ENCODE results near the gene ARL14EP.

The ARL14EP gene

DNA sequence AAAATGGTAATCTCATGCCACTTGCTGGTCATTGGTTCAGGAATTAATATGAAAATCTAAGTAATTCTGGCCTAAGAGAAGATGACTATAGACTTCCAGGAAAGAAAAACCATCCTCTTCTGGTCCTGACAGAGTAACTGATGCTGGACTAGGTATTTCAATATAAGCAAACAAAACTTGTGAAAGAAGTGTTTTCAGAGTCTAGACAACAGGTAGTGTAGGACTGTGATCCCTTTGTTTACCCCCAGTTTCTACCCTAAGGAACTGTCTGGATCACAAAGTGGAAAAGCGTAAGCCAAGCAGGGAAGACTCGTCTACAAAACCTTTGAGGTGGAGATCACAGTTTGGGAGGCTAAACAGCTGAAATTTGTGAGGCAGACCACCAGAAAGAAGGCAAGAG, 30.4 kb upstream of the ARL14EP start:
- Histone ChIP-seq H4K91ac (ENCODE audit: low read length) (no peak overlapping the region), H3K9ac (ENCODE audit: low read length) (no peak overlapping the region), H3K4me3 (ENCODE audit: insufficient read depth in 1 of 2, low read depth in 1 of 2, low read length in 2 of 2) (no peak overlapping the region), H2BK5ac (ENCODE audit: low read depth, low read length, poor library complexity, severe bottlenecking) (no peak overlapping the region), H3K4me1 (ENCODE audit: control insufficient read depth, insufficient read depth, low read depth, low read length) (no peaks in the 10 kb centered on the region), H2BK120ac (ENCODE audit: low read depth, low read length) (no peak overlapping the region), H3K36me3 (ENCODE audit: control insufficient read depth in 1 of 2, insufficient read depth in 2 of 2, low read depth in 1 of 2, low read length in 2 of 2) (no peaks in the 10 kb centered on the region), H3K4ac (ENCODE audit: low read depth in 1 of 2, low read length in 2 of 2) (no peak overlapping the region), H2AFZ (ENCODE audit: low read depth, low read length) (no peak overlapping the region), H3K79me1 (replicated peaks; ENCODE audit: low read length, poor library complexity, severe bottlenecking) (no peaks in the 10 kb centered on the region), H3K27me3 (ENCODE audit: control insufficient read depth in 1 of 2, insufficient read depth in 1 of 2, low read length in 2 of 2) (no peaks in the 10 kb centered on the region), H2AK5ac (ENCODE audit: low read length, severe bottlenecking) (no peak overlapping the region), H3K27ac (ENCODE audit: low read length, poor library complexity, severe bottlenecking) (no peak overlapping the region), H2BK12ac (ENCODE audit: low read length in 2 of 2) (no peak overlapping the region), H3K9me3 (ENCODE audit: control insufficient read depth, low read length) (no peaks in the 10 kb centered on the region), H3K18ac (ENCODE audit: low read depth in 1 of 2, low read length in 2 of 2) (no peak overlapping the region), H3K4me2 (ENCODE audit: low read length, poor library complexity, severe bottlenecking) (no peak overlapping the region), H4K8ac (ENCODE audit: low read length) (no peak overlapping the region), H3K23ac (ENCODE audit: low read length in 2 of 2) (no peak overlapping the region), H3K14ac (ENCODE audit: low read length in 2 of 2) (no peak overlapping the region), H2BK15ac (ENCODE audit: low read depth, poor library complexity, severe bottlenecking) (no peak overlapping the region)
- 59% methylated on average over 2 of the region's 2 CpGs for WGBS
- DNase-seq: no peak

DNA sequence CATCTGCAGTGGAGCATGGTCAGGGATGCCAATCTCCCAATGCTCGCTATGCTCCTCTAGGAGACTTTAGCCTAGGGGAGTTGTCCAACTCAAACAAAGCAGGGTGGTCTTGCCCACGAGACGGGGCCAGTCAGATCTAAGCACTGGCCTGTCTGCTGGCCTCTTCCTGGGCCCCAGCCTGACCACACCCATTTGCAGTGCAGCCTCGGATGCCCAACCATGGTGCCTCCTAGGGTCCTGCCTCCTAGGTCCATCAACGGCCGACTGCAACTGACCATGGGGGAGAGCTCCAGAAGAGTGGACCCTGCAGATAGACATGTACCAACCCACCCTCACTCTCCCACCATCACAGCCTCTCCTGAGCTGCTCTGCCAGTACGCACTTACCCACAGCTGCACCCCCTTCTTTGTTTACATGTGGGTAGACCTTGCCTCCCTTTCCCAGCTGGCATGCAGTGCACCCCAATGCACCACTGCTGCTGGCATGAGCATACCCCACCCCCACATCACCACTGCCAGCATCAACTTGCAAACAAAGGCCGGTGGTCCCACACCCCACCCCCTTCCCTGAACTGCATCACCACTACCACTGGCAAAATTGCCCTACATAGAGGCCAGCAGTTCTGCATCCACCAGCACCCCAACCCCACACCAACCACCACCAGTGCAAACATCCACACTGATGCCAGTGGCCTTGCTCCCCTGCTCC, 27.6 kb upstream of the ARL14EP start:
- H3K9me3 ChIP-seq (ENCODE audit: control insufficient read depth, low read length): no peaks in the 10 kb centered on the region
- H2BK15ac ChIP-seq (ENCODE audit: low read depth, poor library complexity, severe bottlenecking): no peak overlapping the region
- no peak overlapping the region for H2BK5ac ChIP-seq (ENCODE audit: low read depth, low read length, poor library complexity, severe bottlenecking)
- no peak overlapping the region for H3K4me2 ChIP-seq (ENCODE audit: low read length, poor library complexity, severe bottlenecking)
- no peak overlapping the region for H2AK5ac ChIP-seq (ENCODE audit: low read length, severe bottlenecking)
- no peak overlapping the region for H3K27ac ChIP-seq (ENCODE audit: low read length, poor library complexity, severe bottlenecking)
- no peaks in the 10 kb centered on the region for H3K79me1 ChIP-seq (replicated peaks; ENCODE audit: low read length, poor library complexity, severe bottlenecking)
- 86% methylated on average over 8 of the region's 8 CpGs for WGBS
- no peaks in the 10 kb centered on the region for H3K4me1 ChIP-seq (ENCODE audit: control insufficient read depth, insufficient read depth, low read depth, low read length)
- H2BK120ac ChIP-seq (ENCODE audit: low read depth, low read length): no peak overlapping the region
- DNase-seq: no peak
- H4K91ac ChIP-seq (ENCODE audit: low read length): no peak overlapping the region
- H3K4me3 ChIP-seq (ENCODE audit: insufficient read depth in 1 of 2, low read depth in 1 of 2, low read length in 2 of 2): no peak overlapping the region
- H4K8ac ChIP-seq (ENCODE audit: low read length): no peak overlapping the region
- no peaks in the 10 kb centered on the region for H3K27me3 ChIP-seq (ENCODE audit: control insufficient read depth in 1 of 2, insufficient read depth in 1 of 2, low read length in 2 of 2)
- no peak overlapping the region for H2BK12ac ChIP-seq (ENCODE audit: low read length in 2 of 2)
- H3K18ac ChIP-seq (ENCODE audit: low read depth in 1 of 2, low read length in 2 of 2): no peak overlapping the region
- H3K36me3 ChIP-seq (ENCODE audit: control insufficient read depth in 1 of 2, insufficient read depth in 2 of 2, low read depth in 1 of 2, low read length in 2 of 2): no peaks in the 10 kb centered on the region
- no peak overlapping the region for H2AFZ ChIP-seq (ENCODE audit: low read depth, low read length)
- H3K4ac ChIP-seq (ENCODE audit: low read depth in 1 of 2, low read length in 2 of 2): no peak overlapping the region
- no peak overlapping the region for H3K14ac ChIP-seq (ENCODE audit: low read length in 2 of 2)
- H3K9ac ChIP-seq (ENCODE audit: low read length): no peak overlapping the region
- no peak overlapping the region for H3K23ac ChIP-seq (ENCODE audit: low read length in 2 of 2)

DNA sequence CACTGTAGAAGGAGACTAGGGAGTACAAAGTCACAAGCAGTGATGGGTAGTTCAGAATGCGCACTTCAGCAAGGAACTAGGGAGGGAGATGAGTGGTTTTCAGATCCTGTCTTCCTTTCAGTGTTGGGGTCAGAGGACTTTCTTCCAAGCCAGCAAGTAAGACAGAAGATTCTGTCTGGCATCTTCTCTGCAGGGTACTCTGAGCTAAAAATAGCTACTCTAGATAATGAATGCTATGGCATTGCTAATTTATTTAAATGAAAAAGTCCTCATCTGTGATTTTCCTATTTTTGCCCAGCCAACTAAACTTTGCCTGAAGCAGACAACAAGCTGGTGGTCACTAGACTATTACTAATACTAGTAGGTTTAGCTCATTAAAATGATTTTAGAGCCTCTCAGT, 18.3 kb upstream of the ARL14EP start:
- 96% methylated on average over 1 of the region's 1 CpG for WGBS
- no peak overlapping the region for H3K23ac ChIP-seq (ENCODE audit: low read length in 2 of 2)
- H3K4ac ChIP-seq (ENCODE audit: low read depth in 1 of 2, low read length in 2 of 2): no peak overlapping the region

DNA sequence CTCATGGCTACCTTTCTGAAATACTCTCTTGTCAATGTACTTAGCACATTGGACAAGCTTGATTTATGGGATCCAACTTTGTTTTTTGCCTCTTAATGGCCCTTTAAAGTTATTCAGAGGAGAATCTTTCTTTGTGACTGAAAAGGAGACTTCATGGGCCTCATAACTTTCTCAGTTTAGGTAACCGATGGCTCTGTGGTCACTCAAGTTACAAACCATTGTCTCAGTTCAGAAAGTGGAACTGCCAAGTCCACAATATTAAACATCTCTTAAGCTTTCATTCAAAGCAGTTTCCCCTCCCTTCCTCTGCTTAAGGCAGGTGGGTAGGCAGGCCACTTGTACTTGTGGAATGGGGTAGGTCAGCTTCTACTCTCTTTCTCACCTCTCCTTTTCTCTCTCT, 12.3 kb upstream of the ARL14EP start:
- no peaks in the 10 kb centered on the region for H3K27me3 ChIP-seq (ENCODE audit: control insufficient read depth in 1 of 2, insufficient read depth in 1 of 2, low read length in 2 of 2)
- no peaks in the 10 kb centered on the region for H3K36me3 ChIP-seq (ENCODE audit: control insufficient read depth in 1 of 2, insufficient read depth in 2 of 2, low read depth in 1 of 2, low read length in 2 of 2)
- no peak overlapping the region for H3K9ac ChIP-seq (ENCODE audit: low read length)
- no peak overlapping the region for H3K23ac ChIP-seq (ENCODE audit: low read length in 2 of 2)
- H2BK120ac ChIP-seq (ENCODE audit: low read depth, low read length): no peak overlapping the region
- no peaks in the 10 kb centered on the region for H3K4me1 ChIP-seq (ENCODE audit: control insufficient read depth, insufficient read depth, low read depth, low read length)
- H2BK5ac ChIP-seq (ENCODE audit: low read depth, low read length, poor library complexity, severe bottlenecking): no peak overlapping the region
- H4K8ac ChIP-seq (ENCODE audit: low read length): no peak overlapping the region
- H3K9me3 ChIP-seq (ENCODE audit: control insufficient read depth, low read length): no peaks in the 10 kb centered on the region
- H4K91ac ChIP-seq (ENCODE audit: low read length): no peak overlapping the region
- H3K18ac ChIP-seq (ENCODE audit: low read depth in 1 of 2, low read length in 2 of 2): no peak overlapping the region
- no peak overlapping the region for H3K4me3 ChIP-seq (ENCODE audit: insufficient read depth in 1 of 2, low read depth in 1 of 2, low read length in 2 of 2)
- no peak overlapping the region for H2AK5ac ChIP-seq (ENCODE audit: low read length, severe bottlenecking)
- no peak overlapping the region for H3K27ac ChIP-seq (ENCODE audit: low read length, poor library complexity, severe bottlenecking)
- H3K14ac ChIP-seq (ENCODE audit: low read length in 2 of 2): no peak overlapping the region
- no peak overlapping the region for H2BK15ac ChIP-seq (ENCODE audit: low read depth, poor library complexity, severe bottlenecking)
- DNase-seq: no peak
- H3K79me1 ChIP-seq (replicated peaks; ENCODE audit: low read length, poor library complexity, severe bottlenecking): no peaks in the 10 kb centered on the region
- H2BK12ac ChIP-seq (ENCODE audit: low read length in 2 of 2): no peak overlapping the region
- 90% methylated on average over 1 of the region's 1 CpG for WGBS
- no peak overlapping the region for H3K4ac ChIP-seq (ENCODE audit: low read depth in 1 of 2, low read length in 2 of 2)
- no peak overlapping the region for H3K4me2 ChIP-seq (ENCODE audit: low read length, poor library complexity, severe bottlenecking)
- no peak overlapping the region for H2AFZ ChIP-seq (ENCODE audit: low read depth, low read length)

More for the DNA sequence above, 18.3 kb upstream of the ARL14EP start:
- Histone ChIP-seq H2BK120ac (ENCODE audit: low read depth, low read length) (no peak overlapping the region), H3K4me1 (ENCODE audit: control insufficient read depth, insufficient read depth, low read depth, low read length) (no peaks in the 10 kb centered on the region), H3K18ac (ENCODE audit: low read depth in 1 of 2, low read length in 2 of 2) (no peak overlapping the region), H2BK5ac (ENCODE audit: low read depth, low read length, poor library complexity, severe bottlenecking) (no peak overlapping the region), H3K4me2 (ENCODE audit: low read length, poor library complexity, severe bottlenecking) (no peak overlapping the region), H4K91ac (ENCODE audit: low read length) (no peak overlapping the region), H3K36me3 (ENCODE audit: control insufficient read depth in 1 of 2, insufficient read depth in 2 of 2, low read depth in 1 of 2, low read length in 2 of 2) (no peaks in the 10 kb centered on the region), H3K27ac (ENCODE audit: low read length, poor library complexity, severe bottlenecking) (no peak overlapping the region), H3K4me3 (ENCODE audit: insufficient read depth in 1 of 2, low read depth in 1 of 2, low read length in 2 of 2) (no peak overlapping the region), H2AK5ac (ENCODE audit: low read length, severe bottlenecking) (no peak overlapping the region), H2BK12ac (ENCODE audit: low read length in 2 of 2) (no peak overlapping the region), H3K27me3 (ENCODE audit: control insufficient read depth in 1 of 2, insufficient read depth in 1 of 2, low read length in 2 of 2) (no peaks in the 10 kb centered on the region), H4K8ac (ENCODE audit: low read length) (no peak overlapping the region), H2AFZ (ENCODE audit: low read depth, low read length) (no peak overlapping the region), H3K9me3 (ENCODE audit: control insufficient read depth, low read length) (no peaks in the 10 kb centered on the region), H3K9ac (ENCODE audit: low read length) (no peak overlapping the region), H3K14ac (ENCODE audit: low read length in 2 of 2) (no peak overlapping the region), H3K79me1 (replicated peaks; ENCODE audit: low read length, poor library complexity, severe bottlenecking) (no peaks in the 10 kb centered on the region), H2BK15ac (ENCODE audit: low read depth, poor library complexity, severe bottlenecking) (no peak overlapping the region)
- DNase-seq: no peak
